ENCODE data around the gene MAF.

MAF gene

DNA sequence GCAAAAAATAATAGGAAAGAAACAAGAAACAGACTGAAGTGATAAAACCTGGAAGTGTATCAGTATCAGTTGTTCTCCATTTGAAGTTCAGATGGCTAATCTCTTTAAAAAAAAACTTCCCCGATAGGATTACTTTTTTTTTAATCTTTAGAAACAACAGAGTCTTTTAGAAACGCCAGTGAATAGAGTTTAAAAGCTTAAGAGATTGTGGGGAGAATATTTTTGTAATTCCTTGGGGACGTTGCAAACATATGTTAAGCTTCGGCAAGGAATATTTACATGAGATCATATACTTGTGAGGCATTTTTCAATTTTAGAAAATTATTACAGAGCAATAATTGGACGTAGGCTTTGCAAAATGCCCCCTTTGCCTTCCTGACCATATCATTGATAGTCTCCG, 13.2 kb downstream of the MAF start:
- DNase-seq, result no peak

DNA sequence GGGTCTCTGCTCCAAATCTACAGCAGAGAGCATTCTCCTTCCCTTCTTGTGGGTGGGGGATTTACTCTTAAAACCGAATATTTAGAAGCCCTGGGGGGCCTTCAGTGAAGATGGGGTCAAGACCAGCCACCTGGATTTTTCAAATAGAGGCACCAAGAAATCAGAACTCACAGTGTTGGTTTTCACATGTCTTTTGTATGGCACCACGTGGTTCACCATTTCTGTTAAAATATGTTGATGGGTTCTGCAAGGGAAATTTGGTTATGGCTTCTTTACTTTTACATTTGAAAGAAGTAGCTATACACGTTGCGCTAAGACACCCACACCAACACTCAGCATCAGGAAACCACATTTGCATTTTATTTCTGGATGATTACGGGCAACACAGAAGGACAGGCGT, 17.7 kb downstream of the MAF start:
- no peak for DNase-seq

DNA sequence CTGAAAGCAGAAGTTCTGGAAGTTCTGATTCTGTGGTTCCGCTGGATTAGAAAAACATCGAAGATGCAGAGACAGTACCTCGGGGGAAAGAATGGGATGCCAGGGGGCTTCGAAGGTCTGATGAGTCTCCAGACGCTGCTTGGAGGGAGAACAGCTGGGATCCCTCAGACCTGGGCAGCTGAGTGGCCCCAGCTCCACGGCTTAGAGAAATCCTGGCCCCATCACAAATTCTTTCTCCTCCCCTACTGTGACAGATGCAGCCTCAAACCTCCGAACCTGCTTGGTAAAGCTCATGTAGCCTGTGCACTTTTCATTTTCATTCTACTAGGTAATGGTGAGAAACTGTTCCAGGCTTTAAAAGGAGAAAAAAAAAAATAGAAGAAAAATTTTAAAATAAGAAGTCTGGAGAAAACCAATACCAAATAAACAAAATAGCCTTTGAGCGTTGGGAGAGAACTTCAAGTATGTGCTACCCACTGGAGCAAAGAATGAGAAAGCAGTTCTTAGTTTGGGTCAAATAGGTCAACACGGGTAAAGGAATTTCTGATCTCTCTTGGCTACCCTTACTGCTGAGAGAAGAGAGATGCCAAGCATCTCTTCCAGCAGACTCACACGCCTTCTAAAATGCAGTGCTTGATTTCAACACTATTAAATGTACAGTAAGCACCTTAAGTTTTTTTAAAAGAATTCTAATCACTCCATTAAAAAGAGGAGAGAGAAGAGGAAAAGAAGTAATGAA, 19.9 kb downstream of the MAF start:
- no peak for DNase-seq

GRCh38 chr16:79576602-79577001, 23.9 kb downstream of the MAF start:
- DNase-seq, result no peak

- DNase-seq, result no peak
Measured at GRCh38 chr16:79573884-79574283, 26.7 kb downstream of the MAF start.

DNA sequence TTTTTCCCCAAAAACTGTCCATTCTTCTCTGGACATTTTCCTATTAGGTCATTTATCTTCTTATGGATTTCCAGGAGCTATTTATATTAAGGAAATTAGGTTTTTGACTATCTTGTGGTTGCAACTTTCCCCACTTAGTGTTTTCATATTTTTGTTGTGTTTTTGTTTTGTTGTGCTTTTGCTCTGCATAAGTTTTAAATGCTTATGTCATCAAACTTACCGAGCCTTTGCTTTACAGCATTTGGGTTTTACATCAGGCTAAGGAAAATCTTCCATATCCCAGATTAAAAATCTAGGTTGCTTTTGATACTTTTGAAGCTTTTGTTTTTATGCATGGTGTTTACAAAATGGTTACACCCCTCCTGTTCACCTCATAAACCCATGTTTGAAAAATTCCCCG, 27.5 kb downstream of the MAF start:
- DNase-seq, result no peak

DNA sequence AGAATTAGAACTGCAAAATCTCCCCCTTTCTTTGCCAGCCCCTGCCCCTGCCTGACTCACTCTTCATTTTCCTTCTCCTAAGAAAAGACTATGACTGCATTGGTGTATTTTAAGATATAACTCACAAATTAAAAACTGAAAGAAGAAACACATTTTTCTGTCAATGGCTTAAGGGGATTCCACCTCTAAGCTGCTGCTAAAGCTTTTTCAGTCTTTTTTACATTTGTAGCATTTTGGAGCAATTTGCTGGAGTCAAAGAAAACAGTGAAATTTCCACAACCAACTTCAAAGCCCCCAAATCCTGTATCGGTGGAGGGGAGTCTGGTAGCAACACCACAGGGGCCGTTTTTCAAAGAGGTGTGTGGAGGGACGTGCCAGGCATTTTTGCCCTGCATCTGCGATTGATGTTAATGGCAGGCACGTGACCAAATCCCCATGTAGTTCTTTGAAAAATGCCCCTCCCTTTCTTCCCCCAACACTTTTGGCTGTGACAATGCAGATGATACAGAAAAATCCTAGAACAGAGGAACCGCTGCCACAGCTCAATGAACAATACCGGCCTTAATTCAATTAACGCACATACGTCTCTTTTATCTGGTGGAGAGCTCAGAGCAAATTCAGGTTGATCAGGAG, 28.5 kb downstream of the MAF start:
- DNase-seq, result no peak

DNA sequence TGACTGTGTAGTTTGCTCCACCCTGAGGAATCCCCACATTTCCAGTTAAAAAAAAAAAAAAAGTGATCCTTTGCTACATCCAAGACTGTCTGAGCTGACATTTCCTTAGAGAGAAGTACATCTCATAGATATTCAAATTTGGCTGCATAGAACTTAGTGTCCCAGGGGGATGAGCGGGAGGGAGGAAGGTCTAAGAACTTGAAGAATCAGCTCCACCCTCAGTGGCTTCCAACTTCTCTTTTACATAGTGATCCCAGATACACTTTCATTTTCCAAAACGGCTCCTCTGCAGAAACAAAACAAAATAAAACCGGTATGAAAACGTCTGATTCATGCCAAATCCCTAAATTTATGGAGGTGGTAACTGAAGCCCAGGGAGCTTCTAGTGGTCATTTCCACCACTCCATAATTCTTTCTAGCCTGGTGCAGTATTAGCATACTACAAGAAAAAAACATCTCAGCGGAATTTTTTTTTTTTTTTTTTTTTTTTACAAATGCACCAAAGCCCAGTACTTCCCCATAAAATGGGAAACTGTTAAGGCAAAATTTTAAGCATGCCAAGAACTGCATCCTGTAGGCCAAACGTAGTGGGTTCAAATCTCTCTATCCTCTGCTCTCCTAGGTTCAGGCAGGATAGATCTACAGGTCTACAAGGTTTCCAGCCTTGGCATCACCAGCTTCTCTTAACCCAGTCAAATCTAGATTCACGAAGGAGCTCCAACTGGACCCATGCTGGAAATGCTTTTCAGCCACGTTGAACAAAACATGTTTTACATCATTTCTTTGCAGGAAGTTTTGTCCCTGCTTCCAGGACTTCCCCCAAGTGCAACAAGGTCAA, 29.3 kb downstream of the MAF start:
- no peak for DNase-seq

GRCh38 chr16:79564671-79565107, 35.8 kb downstream of the MAF start:
- DNase-seq, result no peak

DNA sequence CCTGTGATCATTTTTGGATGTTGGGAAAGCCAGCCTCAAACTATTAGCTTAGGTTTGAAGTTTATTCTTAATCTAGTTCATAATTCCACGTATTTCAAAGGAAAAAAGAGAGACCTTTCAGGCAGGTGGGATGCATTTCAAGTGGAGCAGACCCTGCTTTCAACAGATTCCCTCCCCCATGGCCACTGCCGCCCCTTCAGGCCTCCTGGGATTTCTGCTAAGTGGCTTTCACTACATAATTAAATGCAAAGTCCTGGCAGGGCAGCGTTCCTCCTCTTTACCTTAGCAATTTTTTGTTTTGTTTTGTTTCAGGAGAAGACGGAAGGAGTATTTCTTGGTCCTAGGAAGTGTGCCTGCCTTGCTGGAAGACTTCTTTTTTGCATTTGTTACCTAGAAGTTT, 36.6 kb downstream of the MAF start:
- no peak for DNase-seq

DNA sequence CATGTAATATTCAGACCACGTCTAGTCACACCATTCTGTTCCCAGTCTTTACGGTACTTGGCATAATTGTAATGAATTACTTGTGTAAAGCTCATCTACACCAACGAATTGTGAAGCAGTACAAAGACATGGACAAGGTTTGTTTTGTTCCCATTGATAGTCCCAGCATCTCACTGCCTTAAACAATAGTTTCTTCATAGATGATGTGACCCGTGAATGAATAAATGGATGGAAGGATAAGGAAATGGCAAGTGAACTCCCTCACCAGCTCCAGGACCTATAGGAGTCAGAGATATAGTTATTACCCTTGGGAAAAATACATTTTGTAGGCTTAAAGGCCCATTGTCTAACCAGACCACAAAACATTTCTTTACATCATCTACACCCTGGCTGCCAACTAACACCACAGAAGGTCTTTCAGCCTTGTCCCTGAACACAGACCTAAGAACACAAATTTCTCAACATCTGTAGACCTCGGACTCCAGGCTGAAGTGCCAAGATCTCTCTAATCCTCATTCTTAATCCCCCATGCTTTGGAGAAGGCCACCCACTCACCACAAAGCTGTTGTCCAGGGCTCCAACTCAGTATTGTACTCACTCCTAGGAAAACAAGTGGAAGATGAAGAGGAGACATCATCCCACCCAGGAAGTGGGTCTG, 38.2 kb downstream of the MAF start:
- DNase-seq, result no peak

- DNase-seq, result no peak
Measured at GRCh38 chr16:79561729-79562128, 38.8 kb downstream of the MAF start.

GRCh38 chr16:79560923-79561322, 39.6 kb downstream of the MAF start:
- DNase-seq, result no peak

DNA sequence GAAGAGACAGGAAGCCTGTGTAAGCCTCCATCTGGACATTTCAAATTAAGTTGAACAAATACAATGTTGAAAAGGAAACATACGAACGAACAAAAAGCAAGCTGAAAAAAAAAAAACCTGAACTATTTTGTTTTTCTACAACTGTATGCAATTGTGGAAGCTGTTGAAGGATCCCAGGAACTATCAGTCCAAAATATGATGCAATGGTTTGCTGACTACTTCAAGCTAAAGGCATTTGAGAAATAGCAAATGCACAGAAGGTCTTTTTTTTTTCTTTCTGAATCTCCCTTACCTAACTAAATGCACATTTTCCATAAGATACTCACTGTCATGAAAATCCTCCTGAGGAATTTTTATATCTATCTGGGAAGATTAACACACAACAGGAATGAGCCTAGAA, 40.2 kb downstream of the MAF start:
- no peak for DNase-seq

DNA sequence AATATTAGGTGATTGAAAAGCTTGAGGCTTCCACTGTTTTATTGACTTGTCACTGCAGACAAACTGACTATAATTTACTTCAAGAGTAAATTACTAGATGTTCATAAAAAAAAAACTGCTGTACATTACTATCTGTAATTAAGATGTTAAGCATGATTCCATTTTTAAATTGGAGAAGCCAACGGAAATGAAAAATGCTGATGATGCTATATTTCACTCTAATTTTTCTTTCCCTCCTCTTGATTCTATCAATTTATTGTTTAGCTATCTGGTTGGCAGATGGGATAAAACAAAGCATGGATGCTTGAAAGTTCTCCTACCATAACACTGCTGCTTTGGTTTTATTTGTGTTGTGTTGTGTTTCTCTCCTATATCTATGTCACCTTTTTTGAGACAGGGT, 41.0 kb downstream of the MAF start:
- DNase-seq, result no peak

- DNase-seq, result no peak
Measured at GRCh38 chr16:79557421-79557820, 43.1 kb downstream of the MAF start.

- no peak for DNase-seq
Measured at GRCh38 chr16:79554912-79555311, 45.6 kb downstream of the MAF start.

DNA sequence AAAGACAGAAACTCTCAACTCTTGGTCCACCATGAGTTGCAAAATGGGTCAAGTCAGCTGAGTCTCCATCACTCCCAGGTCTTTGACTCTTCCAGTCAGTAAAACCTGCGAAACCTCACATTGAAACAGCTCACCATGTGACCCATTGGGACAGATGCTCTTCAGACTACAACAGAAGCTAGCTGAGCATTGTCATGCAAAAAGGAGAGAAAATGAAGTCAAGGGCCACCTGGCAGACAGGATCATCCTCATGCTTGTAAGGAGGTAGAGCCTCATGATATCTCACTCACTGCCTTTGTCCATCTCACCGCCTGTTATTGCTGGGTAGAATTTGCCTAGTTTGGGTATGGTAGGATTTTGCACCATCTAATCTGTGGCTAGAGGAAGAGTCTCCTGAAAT, 50.2 kb downstream of the MAF start:
- DNase-seq, result no peak

DNA sequence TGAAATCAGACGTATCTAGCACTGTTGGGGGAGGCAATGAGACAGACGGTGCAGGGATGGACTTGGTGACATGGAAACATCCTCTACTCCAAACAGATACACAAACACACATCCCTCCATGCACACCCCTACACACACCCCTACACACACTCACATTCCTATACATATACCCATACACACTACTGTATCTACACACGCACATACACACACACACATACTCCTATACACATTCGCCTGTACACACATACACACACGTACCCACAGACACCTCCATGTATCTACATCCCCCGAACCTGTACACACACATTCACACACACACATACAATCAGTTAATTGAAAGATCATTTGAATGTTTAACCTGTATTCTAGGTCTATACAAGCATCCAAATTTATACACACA, 53.5 kb downstream of the MAF start:
- DNase-seq, result no peak

All from islet precursor cell (in vitro differentiated cells).